ENCODE data around the gene IRF2. TPM values are rescaled to one million over a fixed set of nuclear protein-coding genes. Genes with fewer than 3 reads are reported as not detected.

Gene IRF2
- total RNA-seq, 1 donor from 2014 or later, result 27.0 TPM

DNA sequence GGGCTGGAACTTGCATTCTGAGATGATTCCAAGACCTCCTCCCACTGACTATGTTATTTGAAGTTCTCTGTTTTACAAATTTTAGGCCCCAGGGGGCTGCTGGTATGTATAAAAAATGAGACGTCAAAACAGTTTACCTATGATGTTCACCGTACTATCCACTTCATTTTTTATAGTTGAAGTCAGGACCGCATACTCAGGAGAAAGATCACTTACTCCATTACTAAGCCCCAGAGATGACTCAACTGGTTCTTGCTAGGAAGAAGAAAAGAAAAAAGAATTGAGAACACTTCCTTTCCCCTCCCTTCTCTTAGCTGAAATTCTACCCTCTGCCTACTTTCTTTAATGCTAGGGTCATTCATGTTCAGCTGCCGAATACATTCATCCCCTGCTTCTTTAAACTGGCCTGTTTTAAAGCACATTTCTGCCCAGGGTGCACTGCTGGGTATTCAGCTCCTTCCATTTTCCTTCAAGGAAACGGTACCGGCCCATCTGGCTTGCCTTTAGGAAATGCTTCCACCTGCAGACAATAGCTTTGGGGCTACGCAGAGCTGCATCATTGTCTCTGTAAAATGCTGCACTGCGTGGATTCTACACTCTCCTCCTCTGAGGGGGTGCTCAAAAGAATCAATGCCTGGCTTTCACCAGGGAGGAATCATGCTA is 66.2 kb downstream of the IRF2 start:
- no peak for DNase-seq

GRCh38 chr4:184406958-184407391 is 67.4 kb downstream of the IRF2 start:
- DNase-seq, result no peak

GRCh38 chr4:184404047-184404446 is 70.3 kb downstream of the IRF2 start:
- DNase-seq, result no peak

GRCh38 chr4:184403384-184403781 is 71.0 kb downstream of the IRF2 start:
- DNase-seq, result peak; percentile 3

DNA sequence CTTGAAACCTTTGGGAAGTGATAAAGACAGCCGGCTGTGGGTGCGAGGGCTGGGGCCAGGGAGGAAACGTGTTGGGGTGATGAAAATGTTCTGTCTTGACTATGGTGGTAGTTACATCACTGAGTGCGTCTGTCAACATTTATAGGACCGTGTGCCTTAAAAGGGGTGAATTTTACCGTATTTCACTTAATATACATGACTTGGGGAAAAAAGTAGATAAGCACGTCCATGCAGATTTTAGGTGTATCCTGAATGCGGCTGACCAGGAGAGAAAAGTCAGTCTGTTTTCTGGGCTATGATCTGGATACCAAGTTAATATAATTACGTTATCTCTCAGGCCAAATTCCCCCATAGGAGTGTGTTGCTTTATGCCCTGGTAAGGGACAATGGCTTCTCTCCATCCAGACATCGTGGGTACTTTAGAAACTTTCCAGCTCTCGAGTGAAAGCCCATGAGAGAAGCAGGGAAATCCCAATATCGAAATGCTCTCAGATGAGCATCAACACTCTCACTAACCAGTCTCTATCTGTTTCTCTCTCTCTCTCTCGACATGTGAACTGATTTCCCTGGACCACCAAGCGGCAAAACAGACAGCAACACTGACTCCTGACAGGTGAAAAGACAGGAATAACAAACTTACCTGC is 71.5 kb downstream of the IRF2 start:
- DNase-seq, result no peak

DNA sequence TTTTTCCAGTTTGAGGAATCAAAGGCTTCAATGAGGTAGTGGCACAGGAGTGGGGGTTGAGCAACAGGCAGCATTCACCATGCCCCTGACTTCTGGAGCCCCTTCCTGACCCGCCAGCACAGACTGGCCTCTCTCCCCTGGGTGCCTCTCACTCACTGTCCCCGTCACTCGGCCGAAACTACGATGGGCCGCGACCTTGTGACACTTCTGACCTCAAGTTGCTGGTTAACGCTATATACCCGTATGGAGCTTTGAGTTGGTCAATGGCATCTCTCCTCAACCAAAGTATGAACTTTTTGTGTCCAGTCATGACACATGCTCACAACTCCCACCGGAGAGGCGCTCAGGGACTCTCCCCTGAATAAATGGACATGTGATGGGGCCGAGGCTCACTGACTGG is 72.1 kb downstream of the IRF2 start:
- no peak for DNase-seq

GRCh38 chr4:184401397-184402171 is 72.8 kb downstream of the IRF2 start:
- no peak for DNase-seq

DNA sequence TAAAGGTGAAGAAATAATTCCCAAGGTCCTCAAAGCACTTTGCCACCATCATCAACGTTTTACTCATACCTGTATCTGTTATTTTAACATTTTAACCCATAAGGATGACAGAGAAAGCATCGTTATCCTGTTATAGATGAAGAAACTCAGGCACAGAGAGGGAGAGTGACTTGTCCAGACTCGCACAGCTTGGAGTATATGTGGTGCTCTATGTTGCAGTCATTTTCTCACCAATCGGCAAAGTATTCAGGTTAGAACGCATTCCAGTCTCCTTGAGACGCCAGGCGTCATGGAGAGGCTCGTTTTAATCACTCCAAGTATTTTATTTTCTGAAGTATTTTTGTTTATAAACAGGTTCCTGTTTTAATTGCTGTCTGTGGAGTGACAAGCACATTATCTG is 73.5 kb downstream of the IRF2 start:
- no peak for DNase-seq

DNA sequence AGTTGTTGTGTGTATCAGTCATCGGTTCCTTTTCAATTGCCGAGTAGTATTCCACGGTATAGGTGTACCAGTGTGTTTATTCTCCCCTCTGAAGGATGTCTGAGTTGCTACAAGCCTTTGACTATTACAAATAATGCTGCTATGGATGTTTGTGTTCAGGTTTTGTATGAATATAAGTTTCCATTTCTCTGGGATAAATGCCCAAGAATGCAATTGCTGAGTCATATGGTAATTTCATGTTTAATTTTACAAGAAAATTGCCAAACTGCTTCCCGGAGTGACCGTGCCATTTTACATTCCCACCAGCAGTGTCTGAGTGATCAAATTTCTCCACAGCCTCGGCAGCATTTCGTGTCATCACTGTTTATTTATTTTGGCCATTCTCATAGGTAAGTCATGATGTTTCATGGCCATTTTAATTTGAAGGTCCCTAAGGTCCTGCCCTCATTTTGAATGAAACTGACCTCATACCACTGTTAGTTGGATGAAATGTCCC is 73.9 kb downstream of the IRF2 start:
- DNase-seq, result no peak

DNA sequence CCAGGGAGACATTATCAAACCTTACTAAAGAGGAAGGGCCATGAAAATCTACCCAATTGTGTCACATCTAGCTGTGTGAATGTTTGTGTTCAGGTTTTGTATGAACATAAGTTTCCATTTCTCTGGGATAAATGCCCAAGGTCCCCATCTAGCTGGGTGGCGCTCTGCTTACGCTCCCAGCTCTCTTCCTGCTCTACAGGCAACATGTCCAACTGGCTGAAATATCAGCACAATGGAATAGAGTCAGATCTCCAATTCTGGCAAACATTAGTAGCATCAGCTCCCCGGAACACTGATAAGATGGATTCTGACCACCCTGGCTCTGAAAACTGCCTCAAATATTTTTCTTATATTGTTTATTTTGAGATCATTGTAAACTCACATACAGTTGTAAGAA is 74.8 kb downstream of the IRF2 start:
- DNase-seq, result no peak

DNA sequence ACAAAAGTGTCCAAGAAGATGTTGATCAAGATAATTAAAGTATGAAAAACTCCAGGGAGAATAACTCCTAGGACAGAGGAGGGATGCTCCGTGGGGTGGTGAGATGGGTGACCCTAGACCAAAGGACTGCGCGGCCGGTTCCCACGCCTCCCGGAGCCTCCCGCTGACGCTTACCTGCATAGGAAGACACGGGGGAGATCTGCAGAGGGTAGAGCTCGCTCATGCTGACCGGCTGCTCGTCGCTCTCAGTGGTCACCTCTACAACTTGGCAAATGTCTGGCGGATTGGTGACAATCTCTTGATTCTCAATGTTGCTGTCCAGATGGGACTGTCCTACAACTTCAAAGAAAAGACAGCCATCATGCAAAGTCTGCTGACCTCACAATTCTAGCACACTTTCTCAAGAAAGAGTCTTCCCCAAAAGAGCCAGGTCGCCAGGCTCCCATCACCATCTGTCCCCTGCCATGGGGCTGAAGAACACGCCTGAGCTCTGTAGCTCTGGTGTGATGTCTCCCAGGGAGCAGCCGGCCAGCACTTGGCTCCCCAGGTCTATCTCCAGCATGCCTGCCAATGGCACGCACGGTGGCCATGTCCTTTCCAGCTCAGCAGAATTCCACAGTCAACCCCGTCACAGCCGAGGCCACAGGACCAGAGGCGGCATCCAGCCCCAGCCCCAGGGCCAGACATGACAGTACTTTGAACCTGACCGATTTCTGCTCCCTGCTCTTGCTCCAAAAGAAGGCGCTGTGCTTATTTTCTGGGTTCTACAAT is 75.4 kb downstream of the IRF2 start:
- DNase-seq, result no peak

GRCh38 chr4:184397516-184398163 is 76.7 kb downstream of the IRF2 start:
- DNase-seq, result no peak

DNA sequence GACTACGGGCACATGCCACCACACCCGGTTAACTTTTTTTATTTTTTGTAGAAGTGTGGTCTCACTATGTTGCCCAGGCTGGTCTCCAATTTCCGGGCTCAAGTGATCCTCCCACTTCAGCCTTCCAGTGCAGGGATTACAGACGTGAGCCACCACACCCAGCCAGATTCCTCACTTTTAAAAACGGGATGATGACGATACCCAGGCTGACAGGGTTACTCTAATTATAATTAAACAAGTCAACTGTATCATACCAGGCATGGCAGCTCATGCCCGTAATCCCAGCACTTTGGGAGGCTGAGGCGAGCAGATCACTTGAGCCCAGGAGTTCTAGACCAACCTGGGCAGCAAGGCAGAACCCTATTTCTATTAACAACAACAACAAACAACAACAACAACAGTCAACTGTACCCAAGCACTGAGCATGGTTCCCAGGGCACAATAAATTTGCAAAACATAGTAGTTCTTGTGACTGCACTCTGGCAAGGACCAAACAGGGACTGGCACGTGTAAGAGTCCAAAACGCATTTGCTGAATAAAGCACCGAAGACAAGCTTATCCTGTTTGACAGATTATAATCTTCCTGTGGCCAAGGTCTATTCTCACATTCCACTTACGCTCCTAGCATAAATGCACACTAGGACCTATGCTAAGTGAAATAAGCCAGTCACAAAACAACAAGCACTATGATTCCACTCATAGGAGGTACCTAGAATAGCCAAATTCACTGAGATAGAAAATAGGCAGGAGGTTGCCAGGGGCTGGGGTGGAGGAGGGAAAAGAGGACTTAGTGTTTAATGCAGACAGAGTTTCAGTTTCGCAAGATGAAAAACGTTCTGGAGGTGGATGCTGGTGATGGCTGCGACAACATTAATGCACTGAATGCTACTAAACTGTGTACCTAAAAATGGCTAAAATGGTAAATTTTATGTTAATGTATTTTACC is 77.5 kb downstream of the IRF2 start:
- no peak for DNase-seq

GRCh38 chr4:184395971-184396391 is 78.4 kb downstream of the IRF2 start:
- no peak for DNase-seq

GRCh38 chr4:184395451-184395917 is 78.9 kb downstream of the IRF2 start:
- no peak for DNase-seq

DNA sequence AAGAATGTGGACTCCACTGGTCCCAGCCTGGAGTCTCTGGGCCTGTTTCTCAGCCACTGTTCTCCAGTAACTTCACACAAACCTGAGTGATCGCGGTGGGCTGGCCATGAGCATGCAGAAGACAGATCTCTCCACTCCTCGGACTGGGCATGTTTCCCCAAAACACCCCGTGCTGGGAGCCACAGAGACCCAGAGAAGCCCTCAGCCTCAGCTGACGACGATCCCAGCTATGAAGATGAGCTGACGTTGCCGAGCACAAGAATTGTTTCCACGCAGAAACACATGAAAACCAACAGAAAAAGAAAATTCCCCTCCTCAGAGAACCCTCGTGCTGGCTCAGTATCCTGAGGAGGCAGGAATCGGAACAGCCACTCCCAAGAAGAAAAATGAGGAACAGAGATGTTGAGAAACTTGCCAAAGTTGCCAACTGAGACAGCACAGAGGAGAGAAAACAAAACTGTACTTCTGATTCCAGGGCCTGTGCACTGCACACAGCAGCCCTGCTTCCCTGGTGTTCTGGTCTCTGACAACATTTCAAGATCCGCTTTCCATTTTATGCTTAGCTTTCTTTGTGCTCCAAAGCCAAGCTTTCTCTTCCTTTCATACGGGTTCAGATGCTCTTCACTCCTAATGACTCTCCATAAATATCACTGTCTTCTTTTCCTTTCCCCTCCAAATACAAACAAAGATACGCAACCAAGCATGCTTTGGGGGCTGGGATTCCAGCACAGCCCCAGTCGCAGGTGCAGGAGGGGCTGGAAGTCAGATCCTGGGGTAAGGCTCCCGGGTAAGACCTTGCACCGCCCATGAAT is 81.4 kb downstream of the IRF2 start:
- DNase-seq, result no peak

GRCh38 chr4:184392316-184392715 is 82.0 kb downstream of the IRF2 start:
- no peak for DNase-seq

DNA sequence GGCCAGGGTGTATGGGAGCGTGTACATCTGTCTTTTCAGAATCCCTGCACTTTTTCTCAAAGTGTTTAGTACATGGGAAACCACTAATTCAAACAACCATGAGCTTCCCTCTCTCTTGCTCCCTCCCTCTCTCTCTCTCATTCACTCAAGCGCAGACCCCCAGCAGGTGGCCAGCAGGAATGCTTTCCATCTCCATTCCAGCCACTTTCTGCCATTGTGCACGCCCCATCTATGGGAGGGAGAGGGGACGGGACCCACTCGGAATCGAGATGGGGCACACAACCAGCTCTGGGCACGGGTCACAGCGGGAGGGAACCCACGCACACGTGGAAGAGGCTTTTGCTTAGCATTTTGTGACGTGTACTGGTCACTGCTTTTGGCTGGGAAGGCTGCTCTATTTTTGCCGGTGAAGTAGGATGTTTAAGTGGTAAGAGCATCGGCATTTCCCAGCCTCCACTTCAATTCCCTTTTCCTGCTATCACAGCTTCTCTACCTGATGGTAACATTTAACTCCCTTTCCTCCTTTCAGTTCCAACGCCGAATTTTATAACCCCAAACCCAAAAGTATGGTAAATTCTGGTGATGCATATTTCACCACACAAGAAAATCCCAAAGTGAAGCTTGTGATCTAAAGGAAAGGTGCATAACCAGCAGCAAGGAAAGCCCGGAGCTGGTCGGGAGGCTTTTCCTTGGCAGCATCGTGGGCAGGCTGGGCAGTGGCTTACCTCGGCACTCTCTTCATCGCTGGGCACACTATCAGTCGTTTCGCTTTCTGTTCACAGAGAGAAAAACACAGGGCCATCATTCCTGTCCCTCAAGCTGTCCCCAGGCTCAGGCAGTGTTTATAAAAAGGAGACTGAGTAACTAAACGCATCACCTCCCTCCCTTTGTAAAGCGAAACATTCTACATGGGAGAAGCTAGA is 84.1 kb downstream of the IRF2 start:
- DNase-seq, result no peak

GRCh38 chr4:184388106-184388505 is 86.2 kb downstream of the IRF2 start:
- DNase-seq, result no peak
